ENCODE results near the gene BRD3OS. TPM values are rescaled to one million over a fixed set of nuclear protein-coding genes. Genes with fewer than 3 reads are reported as not detected.
A peak's percentile ranks its signal among the peaks of the same experiment; 100 is the strongest.

BRD3OS gene
- total and polyA plus RNA-seq, 2 experiments from 2014 or later = 9.2 to 16.0 TPM

DNA sequence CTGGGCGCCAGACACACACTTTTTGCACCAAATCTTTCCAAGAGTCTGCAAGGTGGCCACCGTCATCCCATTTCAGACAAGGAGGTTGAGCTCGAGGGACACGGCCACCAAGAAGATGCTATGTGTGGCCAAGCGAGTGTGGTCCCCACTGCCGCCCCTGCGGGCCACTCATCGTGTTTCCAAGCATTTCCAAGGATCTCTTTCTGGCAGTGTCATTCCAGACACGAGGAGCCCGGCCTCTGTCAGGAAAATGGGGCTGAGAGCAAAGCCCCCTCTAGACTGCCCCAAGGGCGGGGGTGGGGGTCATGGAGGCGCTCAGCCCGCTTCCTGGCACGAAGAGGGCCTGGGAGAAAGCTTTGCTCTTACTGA, 43.7 kb upstream of the BRD3OS start:
- H3K4me2 ChIP-seq = no peak overlapping the region
- no peaks in the 10 kb centered on the region for H3K27me3 ChIP-seq (ENCODE audit: insufficient read depth)
- no peaks in the 10 kb centered on the region for H3K9me2 ChIP-seq (ENCODE audit: insufficient read depth)
- ATAC-seq (no peak), DNase-seq (ENCODE audit: low spot score) (no peak)
- H3K36me3 Mint-ChIP-seq (ENCODE audit: low read depth) = no peaks in the 10 kb centered on the region; the same call in 2 of the 3 replicates
- H3K9me3 Mint-ChIP-seq = no peaks in the 10 kb centered on the region
- no peak for TF ChIP-seq POLR2AphosphoS5 (IDR thresholded peaks at IDR 0.05; ENCODE audit: low read depth)
- H3K36me3 ChIP-seq (ENCODE audit: insufficient read depth) = no peaks in the 10 kb centered on the region
- H3K4me1 Mint-ChIP-seq = peaks cover 40% of the 10 kb centered on the region
- H3K27me3 Mint-ChIP-seq (ENCODE audit: insufficient read depth, low read depth, poor library complexity) = peaks cover 10% of the 10 kb centered on the region
- H3K79me2 ChIP-seq (replicated peaks; ENCODE audit: insufficient read depth) = peaks cover 98% of the 10 kb centered on the region
- H3K4me3 ChIP-seq = no peak overlapping the region
- no peak overlapping the region for H3K4me3 Mint-ChIP-seq
- no peak overlapping the region; the same call in 1 of the 2 replicates for H3K27ac Mint-ChIP-seq
- no peaks in the 10 kb centered on the region for H3K4me1 ChIP-seq (ENCODE audit: insufficient read depth)
- H2AFZ ChIP-seq = no peak overlapping the region
- H3F3A ChIP-seq (replicated peaks; ENCODE audit: low read depth) = no peaks in the 10 kb centered on the region
- H4K20me1 ChIP-seq (replicated peaks; ENCODE audit: insufficient read depth) = peaks cover 12% of the 10 kb centered on the region
- H3K27ac ChIP-seq (ENCODE audit: low read depth) = no peak overlapping the region

- Histone ChIP-seq H3K36me3 (ENCODE audit: insufficient read depth) (no peaks in the 10 kb centered on the region), H3K4me2 (no peak overlapping the region), H3F3A (replicated peaks; ENCODE audit: low read depth) (no peaks in the 10 kb centered on the region), H2AFZ (no peak overlapping the region), H3K9me2 (ENCODE audit: insufficient read depth) (no peaks in the 10 kb centered on the region), H3K27me3 (ENCODE audit: insufficient read depth) (no peaks in the 10 kb centered on the region), H3K79me2 (replicated peaks; ENCODE audit: insufficient read depth) (peaks cover 98% of the 10 kb centered on the region), H3K4me1 (ENCODE audit: insufficient read depth) (no peaks in the 10 kb centered on the region), H3K4me3 (no peak overlapping the region), H3K27ac (ENCODE audit: low read depth) (no peak overlapping the region), H4K20me1 (replicated peaks; ENCODE audit: insufficient read depth) (peaks cover 12% of the 10 kb centered on the region)
- Mint-ChIP-seq H3K4me3 (no peak overlapping the region), H3K27ac (no peak overlapping the region; the same call in 1 of the 2 replicates), H3K36me3 (ENCODE audit: low read depth) (no peaks in the 10 kb centered on the region; the same call in 2 of the 3 replicates), H3K27me3 (ENCODE audit: insufficient read depth, low read depth, poor library complexity) (peaks cover 10% of the 10 kb centered on the region), H3K9me3 (no peaks in the 10 kb centered on the region), H3K4me1 (peaks cover 44% of the 10 kb centered on the region)
- TF ChIP-seq, protein P1, sequence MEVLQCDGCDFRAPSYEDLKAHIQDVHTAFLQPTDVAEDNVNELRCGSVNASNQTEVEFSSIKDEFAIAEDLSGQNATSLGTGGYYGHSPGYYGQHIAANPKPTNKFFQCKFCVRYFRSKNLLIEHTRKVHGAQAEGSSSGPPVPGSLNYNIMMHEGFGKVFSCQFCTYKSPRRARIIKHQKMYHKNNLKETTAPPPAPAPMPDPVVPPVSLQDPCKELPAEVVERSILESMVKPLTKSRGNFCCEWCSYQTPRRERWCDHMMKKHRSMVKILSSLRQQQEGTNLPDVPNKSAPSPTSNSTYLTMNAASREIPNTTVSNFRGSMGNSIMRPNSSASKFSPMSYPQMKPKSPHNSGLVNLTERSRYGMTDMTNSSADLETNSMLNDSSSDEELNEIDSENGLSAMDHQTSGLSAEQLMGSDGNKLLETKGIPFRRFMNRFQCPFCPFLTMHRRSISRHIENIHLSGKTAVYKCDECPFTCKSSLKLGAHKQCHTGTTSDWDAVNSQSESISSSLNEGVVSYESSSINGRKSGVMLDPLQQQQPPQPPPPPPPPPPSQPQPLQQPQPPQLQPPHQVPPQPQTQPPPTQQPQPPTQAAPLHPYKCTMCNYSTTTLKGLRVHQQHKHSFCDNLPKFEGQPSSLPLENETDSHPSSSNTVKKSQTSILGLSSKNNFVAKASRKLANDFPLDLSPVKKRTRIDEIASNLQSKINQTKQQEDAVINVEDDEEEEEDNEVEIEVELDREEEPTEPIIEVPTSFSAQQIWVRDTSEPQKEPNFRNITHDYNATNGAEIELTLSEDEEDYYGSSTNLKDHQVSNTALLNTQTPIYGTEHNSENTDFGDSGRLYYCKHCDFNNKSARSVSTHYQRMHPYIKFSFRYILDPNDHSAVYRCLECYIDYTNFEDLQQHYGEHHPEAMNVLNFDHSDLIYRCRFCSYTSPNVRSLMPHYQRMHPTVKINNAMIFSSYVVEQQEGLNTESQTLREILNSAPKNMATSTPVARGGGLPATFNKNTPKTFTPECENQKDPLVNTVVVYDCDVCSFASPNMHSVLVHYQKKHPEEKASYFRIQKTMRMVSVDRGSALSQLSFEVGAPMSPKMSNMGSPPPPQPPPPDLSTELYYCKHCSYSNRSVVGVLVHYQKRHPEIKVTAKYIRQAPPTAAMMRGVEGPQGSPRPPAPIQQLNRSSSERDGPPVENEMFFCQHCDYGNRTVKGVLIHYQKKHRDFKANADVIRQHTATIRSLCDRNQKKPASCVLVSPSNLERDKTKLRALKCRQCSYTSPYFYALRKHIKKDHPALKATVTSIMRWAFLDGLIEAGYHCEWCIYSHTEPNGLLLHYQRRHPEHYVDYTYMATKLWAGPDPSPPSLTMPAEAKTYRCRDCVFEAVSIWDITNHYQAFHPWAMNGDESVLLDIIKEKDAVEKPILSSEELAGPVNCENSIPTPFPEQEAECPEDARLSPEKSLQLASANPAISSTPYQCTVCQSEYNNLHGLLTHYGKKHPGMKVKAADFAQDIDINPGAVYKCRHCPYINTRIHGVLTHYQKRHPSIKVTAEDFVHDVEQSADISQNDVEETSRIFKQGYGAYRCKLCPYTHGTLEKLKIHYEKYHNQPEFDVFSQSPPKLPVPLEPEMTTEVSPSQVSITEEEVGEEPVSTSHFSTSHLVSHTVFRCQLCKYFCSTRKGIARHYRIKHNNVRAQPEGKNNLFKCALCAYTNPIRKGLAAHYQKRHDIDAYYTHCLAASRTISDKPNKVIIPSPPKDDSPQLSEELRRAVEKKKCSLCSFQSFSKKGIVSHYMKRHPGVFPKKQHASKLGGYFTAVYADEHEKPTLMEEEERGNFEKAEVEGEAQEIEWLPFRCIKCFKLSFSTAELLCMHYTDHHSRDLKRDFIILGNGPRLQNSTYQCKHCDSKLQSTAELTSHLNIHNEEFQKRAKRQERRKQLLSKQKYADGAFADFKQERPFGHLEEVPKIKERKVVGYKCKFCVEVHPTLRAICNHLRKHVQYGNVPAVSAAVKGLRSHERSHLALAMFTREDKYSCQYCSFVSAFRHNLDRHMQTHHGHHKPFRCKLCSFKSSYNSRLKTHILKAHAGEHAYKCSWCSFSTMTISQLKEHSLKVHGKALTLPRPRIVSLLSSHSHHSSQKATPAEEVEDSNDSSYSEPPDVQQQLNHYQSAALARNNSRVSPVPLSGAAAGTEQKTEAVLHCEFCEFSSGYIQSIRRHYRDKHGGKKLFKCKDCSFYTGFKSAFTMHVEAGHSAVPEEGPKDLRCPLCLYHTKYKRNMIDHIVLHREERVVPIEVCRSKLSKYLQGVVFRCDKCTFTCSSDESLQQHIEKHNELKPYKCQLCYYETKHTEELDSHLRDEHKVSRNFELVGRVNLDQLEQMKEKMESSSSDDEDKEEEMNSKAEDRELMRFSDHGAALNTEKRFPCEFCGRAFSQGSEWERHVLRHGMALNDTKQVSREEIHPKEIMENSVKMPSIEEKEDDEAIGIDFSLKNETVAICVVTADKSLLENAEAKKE (CRISPR knock-in tag; IDR thresholded peaks at IDR 0.05) = no peak
- TF ChIP-seq ETS1 (IDR thresholded peaks at IDR 0.05) (no peak), STAT1 (IDR thresholded peaks at IDR 0.05; ENCODE audit: unreplicated experiment) (no peak), CREB1 (CRISPR knock-in tag; IDR thresholded peaks at IDR 0.05; ENCODE audit: low read depth) (no peak), JUNB (IDR thresholded peaks at IDR 0.05; ENCODE audit: unreplicated experiment) (no peak), NANOG (IDR thresholded peaks at IDR 0.05; ENCODE audit: borderline replicate concordance) (no peak)
- DNase-seq (ENCODE audit: low spot score) (peak; percentile 30), ATAC-seq (peak; percentile 14)
Observed at GRCh38 chr9:133981958-133982681, 43.2 kb upstream of the BRD3OS start.
